Thoracic aorta (tissue), 2 donors: Measurements from ENCODE around the gene ZFHX2. TPM values are rescaled to one million over a fixed set of nuclear protein-coding genes. Genes with fewer than 3 reads are reported as not detected.
"Not testable (repeated sequence)": the region's sequence is repeated elsewhere in the genome, so short reads cannot be mapped to it uniquely, and the experiment has no call there.

Experiments used
- ATAC-seq: fragments of 150-250 bp; one replicate; pipeline ENCODE4 v1.8.0; 2017; ENCODE audit warnings: low read depth; ENCODE audit not compliant: insufficient number of reproducible peaks, low FRiP score
- DNase-seq: peaks from one replicate; pipeline ENCODE4 v3.0.0-alpha.2; 2020; ENCODE audit warnings: low spot score
- H3K27ac ChIP-seq, 2 donors: fragments of 200-600 bp; sonication (generic); 1 replicate in 1 of 2; 2 replicates in 1 of 2; pipeline ENCODE4 v1.5.1; 2016; ENCODE audit warnings: mild to moderate bottlenecking in 2 of 2, moderate library complexity in 2 of 2
- H3K27me3 ChIP-seq: fragments of 200-600 bp; sonication (generic); replicated peaks from 2 replicates; pipeline ENCODE4 v1.6.0; 2016; ENCODE audit warnings: mild to moderate bottlenecking; ENCODE audit not compliant: insufficient read depth
- H3K36me3 ChIP-seq: fragments of 200-600 bp; sonication (generic); one replicate; pipeline ENCODE4 v1.5.1; 2016
- H3K4me1 ChIP-seq, 2 donors: fragments of 200-600 bp; sonication (generic); 1 replicate in 1 of 2; 2 replicates in 1 of 2; pipeline versions ENCODE4 v1.5.1 to v1.6.0; 2016; ENCODE audit warnings: low read depth in 2 of 2, mild to moderate bottlenecking in 1 of 2; ENCODE audit not compliant: control insufficient read depth in 1 of 2
- H3K4me3 ChIP-seq: fragments of 200-600 bp; sonication (generic); 2 replicates; pipeline ENCODE4 v1.5.1; 2016; ENCODE audit warnings: mild to moderate bottlenecking
- H3K9me3 ChIP-seq: fragments of 200-600 bp; sonication (generic); 2 replicates; pipeline ENCODE4 v1.5.1; 2016
- total RNA-seq, 2 donors: library from RNA; depleted of rRNA; stranded (reverse); fragments of >200 nt; gene quantifications; one replicate each; pipeline versions ENCODE4 v1.1.0 to v1.2.3, GENCODE V29; 2016
- TF ChIP-seq, protein P1 (sequence below): fragments of 200-600 bp; sonication (generic); IDR thresholded peaks from one replicate; pipeline ENCODE4 v1.5.1; 2019; ENCODE audit warnings: antibody characterized with exemption

The ZFHX2 gene
- total RNA-seq = 1 to 10 TPM in 1 of 2 donors, under 1 TPM in 1; 0.49 to 1.5 TPM

DNA sequence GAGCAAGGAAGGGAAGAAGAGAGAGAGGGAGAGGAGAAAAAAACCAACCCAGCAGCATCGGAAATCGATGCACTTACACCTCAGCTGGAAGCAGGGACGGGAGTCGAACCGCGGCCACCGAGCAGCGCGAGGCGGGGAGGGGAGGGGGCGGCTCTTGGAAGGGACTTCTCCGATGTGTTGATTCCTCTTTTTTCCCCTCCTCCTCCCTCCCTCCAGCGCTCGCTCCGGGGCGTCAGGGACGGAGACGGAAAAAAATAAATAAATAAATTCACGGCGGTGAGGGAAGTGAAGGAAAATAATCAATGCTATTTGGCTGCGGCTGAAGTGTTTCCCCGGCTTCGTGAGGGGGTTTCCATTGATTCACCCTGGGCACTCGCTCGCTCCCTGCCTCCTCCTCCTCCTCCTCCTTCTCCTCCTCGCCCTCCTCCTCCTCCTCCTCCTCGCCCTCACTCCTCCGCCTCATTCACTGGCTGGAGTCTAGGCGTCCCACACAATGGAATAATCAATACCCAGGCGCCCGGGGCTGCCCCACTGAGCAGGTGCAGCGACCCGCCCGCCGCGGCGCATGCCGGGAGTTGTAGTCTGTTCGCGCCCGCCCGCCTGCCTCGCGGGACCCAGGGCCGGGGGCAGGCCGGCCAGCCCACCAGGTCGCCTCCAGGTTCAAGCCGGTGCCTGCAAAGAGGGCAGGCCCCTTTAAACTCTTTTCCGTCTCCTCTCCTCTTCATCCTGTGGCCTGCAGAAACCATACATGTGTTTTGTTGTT is at the start of gene ZFHX2:
TSS of gene ZFHX2 (minus strand) at position 500 of the 763 bp plus-strand sequence. CDS start 16,440 bp downstream, outside the sequence.
- Histone ChIP-seq H3K27me3 (no peaks in the 10 kb centered on the region), H3K27ac (peak within 1 kb of the TSS in 1 of 2 donors; percentile 25), H3K9me3 (no peaks in the 10 kb centered on the region), H3K4me3 (peak within 1 kb of the TSS; percentile 75), H3K4me1 (peaks cover 0 to 20% of the 10 kb centered on the region in 2 donors), H3K36me3 (no peaks in the 10 kb centered on the region)
- ATAC-seq (peak; percentile 6), DNase-seq (no peak)
- TF ChIP-seq, protein P1, sequence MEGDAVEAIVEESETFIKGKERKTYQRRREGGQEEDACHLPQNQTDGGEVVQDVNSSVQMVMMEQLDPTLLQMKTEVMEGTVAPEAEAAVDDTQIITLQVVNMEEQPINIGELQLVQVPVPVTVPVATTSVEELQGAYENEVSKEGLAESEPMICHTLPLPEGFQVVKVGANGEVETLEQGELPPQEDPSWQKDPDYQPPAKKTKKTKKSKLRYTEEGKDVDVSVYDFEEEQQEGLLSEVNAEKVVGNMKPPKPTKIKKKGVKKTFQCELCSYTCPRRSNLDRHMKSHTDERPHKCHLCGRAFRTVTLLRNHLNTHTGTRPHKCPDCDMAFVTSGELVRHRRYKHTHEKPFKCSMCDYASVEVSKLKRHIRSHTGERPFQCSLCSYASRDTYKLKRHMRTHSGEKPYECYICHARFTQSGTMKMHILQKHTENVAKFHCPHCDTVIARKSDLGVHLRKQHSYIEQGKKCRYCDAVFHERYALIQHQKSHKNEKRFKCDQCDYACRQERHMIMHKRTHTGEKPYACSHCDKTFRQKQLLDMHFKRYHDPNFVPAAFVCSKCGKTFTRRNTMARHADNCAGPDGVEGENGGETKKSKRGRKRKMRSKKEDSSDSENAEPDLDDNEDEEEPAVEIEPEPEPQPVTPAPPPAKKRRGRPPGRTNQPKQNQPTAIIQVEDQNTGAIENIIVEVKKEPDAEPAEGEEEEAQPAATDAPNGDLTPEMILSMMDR = no peak

DNA sequence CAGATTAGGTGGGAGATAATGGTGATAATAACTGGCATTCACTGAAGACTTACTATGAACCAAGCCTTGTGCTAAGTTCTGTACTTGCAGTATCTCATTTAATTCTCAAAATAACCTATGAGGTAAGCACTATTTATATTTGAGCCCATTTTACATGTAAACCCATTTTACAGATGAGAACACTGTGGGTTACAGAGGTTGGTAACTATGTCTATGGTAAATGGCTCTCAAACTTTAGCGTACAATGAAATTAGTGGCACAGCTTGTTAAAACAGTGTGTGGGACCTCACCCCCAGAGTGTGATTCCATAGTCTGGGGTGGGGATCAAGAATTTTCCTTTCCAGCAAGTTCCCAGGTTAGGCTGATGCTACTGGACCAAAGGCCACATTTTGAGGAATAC is 49.2 kb upstream of the ZFHX2 start:
- Histone ChIP-seq H3K4me1 (no peaks in the 10 kb centered on the region), H3K4me3 (no peak overlapping the region), H3K9me3 (no peaks in the 10 kb centered on the region), H3K36me3 (no peaks in the 10 kb centered on the region), H3K27ac (no peak overlapping the region), H3K27me3 (no peaks in the 10 kb centered on the region)
- TF ChIP-seq, protein P1 = no peak
- DNase-seq = no peak
- ATAC-seq = no peak

DNA sequence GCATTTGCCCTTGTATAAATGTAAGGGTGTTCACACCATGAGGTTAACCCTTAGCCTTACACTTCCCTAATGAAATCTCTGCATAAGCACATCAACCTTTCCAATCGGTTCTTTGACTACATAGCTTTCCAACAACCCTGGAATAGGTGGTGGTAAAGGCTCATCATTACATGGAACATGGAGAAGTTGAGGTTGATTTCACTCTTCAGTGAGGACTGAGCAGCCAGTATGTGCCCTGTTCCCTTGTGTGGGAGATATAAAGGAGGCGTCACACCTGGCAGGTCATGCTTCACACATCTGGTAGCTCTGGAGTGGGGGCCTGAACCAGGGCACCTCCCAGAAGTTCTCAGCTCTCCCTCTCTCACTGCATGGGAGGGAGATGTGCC is 48.8 kb upstream of the ZFHX2 start:
- DNase-seq (no peak), ATAC-seq (no peak)
- Histone ChIP-seq H3K4me1 (no peaks in the 10 kb centered on the region), H3K27ac (no peak overlapping the region), H3K9me3 (no peaks in the 10 kb centered on the region), H3K36me3 (no peaks in the 10 kb centered on the region), H3K4me3 (no peak overlapping the region), H3K27me3 (no peaks in the 10 kb centered on the region)
- TF ChIP-seq, protein P1 = no peak

DNA sequence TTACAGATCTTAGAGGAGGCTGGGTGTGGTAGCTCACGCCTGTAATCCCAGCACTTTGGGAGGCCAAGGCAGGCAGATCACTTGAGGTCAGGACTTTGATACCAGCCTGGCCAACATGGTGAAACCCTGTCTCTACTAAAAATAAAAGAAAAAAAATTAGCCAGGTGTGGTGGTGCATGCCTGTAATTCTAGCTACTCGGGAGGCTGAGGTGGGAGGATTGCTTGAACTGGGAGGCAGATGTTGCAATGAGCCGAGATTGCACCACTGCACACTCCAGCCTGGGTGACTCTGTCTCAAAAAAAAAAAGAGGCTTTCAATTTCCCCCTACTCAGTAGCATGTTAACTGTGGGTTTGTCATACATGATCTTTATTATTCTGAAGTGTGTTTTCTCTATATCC is 42.6 kb upstream of the ZFHX2 start:
- H3K9me3 ChIP-seq, H3K4me1 ChIP-seq, H3K27ac ChIP-seq, ATAC-seq, H3K4me3 ChIP-seq, DNase-seq, H3K27me3 ChIP-seq, H3K36me3 ChIP-seq: not testable (repeated sequence)

DNA sequence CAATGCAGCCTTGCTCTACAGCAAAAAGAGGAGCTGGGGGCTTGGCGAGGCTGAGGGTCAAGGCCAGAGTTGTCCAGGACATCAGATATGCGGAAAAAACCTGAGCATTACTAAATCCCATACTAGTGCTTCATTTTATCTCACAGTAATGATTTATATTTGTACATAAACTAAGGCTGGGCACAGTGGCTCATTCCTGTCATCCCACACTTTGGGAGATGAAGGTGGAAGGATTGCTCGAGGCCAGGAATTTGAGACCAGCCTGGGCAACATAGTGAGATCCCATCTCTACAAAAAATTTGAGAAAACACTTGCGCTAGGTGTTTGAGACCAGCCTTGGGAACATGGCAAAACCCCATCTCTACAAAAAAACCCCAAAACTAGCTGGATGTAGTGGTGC is 38.6 kb upstream of the ZFHX2 start:
- Histone ChIP-seq H3K9me3 (no peaks in the 10 kb centered on the region), H3K27ac (no peak overlapping the region), H3K4me1 (no peaks in the 10 kb centered on the region), H3K36me3 (no peaks in the 10 kb centered on the region), H3K4me3 (no peak overlapping the region), H3K27me3 (no peaks in the 10 kb centered on the region)
- ATAC-seq = no peak
- DNase-seq = no peak
- TF ChIP-seq, protein P1 = no peak

DNA sequence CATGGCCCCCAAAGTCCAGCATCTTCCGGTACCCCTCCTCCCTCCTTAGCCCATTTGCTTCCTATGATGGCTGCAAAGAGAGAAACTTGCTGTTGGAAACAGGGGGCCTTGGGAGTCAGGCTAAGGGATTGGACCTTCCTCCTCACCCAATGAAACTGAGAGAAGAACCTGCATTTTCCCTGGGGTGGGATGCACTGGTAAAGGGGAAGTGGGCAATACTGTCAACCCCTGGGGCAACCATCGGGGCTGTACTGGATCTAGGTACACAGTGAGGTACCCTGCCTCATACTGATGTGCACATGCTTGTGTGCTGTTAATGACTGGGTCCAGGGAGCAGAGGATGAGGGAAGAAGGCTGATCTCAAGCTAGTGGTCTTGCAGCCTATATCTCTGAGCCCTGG is 38.0 kb upstream of the ZFHX2 start:
- Histone ChIP-seq H3K27me3 (no peaks in the 10 kb centered on the region), H3K9me3 (no peaks in the 10 kb centered on the region), H3K4me3 (no peak overlapping the region), H3K27ac (no peak overlapping the region), H3K36me3 (no peaks in the 10 kb centered on the region), H3K4me1 (no peaks in the 10 kb centered on the region)
- no peak for ATAC-seq
- no peak for DNase-seq
- TF ChIP-seq, protein P1 = no peak
